Calu3 (cell line): ENCODE measurements around the gene NKTR. TPM values are rescaled to one million over a fixed set of nuclear protein-coding genes. Genes with fewer than 3 reads are reported as not detected.
"Not testable (repeated sequence)": the region's sequence is repeated elsewhere in the genome, so short reads cannot be mapped to it uniquely, and the experiment has no call there.

ENCODE experiments used
- Bru-seq: library from RNA; stranded (reverse); fragments of 400-500 nt; gene quantifications from one replicate; lab custom pipeline; 2021; lab: Mats Ljungman, UMichigan
- BruChase-seq, 2 experiments: library from RNA; stranded (reverse); fragments of 400-500 nt; gene quantifications; one replicate each; lab custom pipeline; 2021; lab: Mats Ljungman, UMichigan
- BruUV-seq: library from RNA; stranded (reverse); fragments of 400-500 nt; replicated peaks from 2 replicates; lab custom pipeline; 2021; lab: Mats Ljungman, UMichigan
- CTCF ChIA-PET: fragments of 300-600 bp; sonication (Branson Sonifier 250); formaldehyde crosslinking; loops from one replicate; lab custom pipeline; 2022; ENCODE audit warnings: antibody characterized with exemption; lab: Charles Lee
- DNase-seq: peaks from one replicate; pipeline ENCODE4 v3.0.0; 2022
- H3K27ac Mint-ChIP-seq: one replicate; pipeline ENCODE4 v1.8.0; 2022; ENCODE audit warnings: mixed read lengths; ENCODE audit not compliant: unreplicated experiment
- H3K27me3 Mint-ChIP-seq: one replicate; pipeline ENCODE4 v1.8.0; 2022; ENCODE audit warnings: mixed read lengths; ENCODE audit not compliant: unreplicated experiment
- H3K36me3 Mint-ChIP-seq: one replicate; pipeline ENCODE4 v1.8.0; 2022; ENCODE audit warnings: mild to moderate bottlenecking, moderate library complexity, mixed read lengths; ENCODE audit not compliant: insufficient read depth, unreplicated experiment
- H3K4me1 Mint-ChIP-seq: one replicate; pipeline ENCODE4 v1.8.0; 2022; ENCODE audit warnings: mild to moderate bottlenecking, low read depth, mixed read lengths; ENCODE audit not compliant: unreplicated experiment
- H3K4me3 Mint-ChIP-seq: one replicate; pipeline ENCODE4 v1.8.0; 2022; ENCODE audit warnings: mild to moderate bottlenecking, low read depth, moderate library complexity, mixed read lengths; ENCODE audit not compliant: unreplicated experiment
- H3K9me3 Mint-ChIP-seq: one replicate; pipeline ENCODE4 v1.8.0; 2022; ENCODE audit warnings: low read depth, mixed read lengths; ENCODE audit not compliant: unreplicated experiment
- intact Hi-C: fragments of 100-400 bp; cut with micrococcal nuclease; formaldehyde crosslinking; loops from one replicate; pipeline ENCODE4 v1.10.0; 2022; ENCODE audit not compliant: unreplicated experiment
- long read RNA-seq: library from polyadenylated mRNA; stranded (forward); transcript quantifications from one replicate; pipeline ENCODE4 v2.0.0, GENCODE V29; 2022
- total RNA-seq: library from RNA; stranded (reverse); gene quantifications from 2 replicates; pipeline ENCODE4 v1.2.3, GENCODE V29; 2022
- TF ChIP-seq, protein P1 (sequence below): fragments of 200-600 bp; IDR thresholded peaks from one replicate; pipeline ENCODE4 v1.8.0; 2022; ENCODE audit warnings: antibody characterized with exemption; ENCODE audit not compliant: unreplicated experiment

NKTR gene
- total RNA-seq, result 61.3 and 70.0 TPM in 2 replicates
- percentile 92 among the genes with signal in this experiment for Bru-seq, nascent RNA
- percentile 94 among the genes with signal in this experiment for BruChase-seq, experiment 1, labeled RNA remaining after a 6-hour chase
- BruChase-seq, experiment 2, labeled RNA remaining after a 2-hour chase, result percentile 98 among the genes with signal in this experiment
- long read RNA-seq, partial matches to known transcripts, result 2 of 19 reads
- long read RNA-seq, other reads (novel, unspliced or antisense), result 14 of 19 reads

DNA sequence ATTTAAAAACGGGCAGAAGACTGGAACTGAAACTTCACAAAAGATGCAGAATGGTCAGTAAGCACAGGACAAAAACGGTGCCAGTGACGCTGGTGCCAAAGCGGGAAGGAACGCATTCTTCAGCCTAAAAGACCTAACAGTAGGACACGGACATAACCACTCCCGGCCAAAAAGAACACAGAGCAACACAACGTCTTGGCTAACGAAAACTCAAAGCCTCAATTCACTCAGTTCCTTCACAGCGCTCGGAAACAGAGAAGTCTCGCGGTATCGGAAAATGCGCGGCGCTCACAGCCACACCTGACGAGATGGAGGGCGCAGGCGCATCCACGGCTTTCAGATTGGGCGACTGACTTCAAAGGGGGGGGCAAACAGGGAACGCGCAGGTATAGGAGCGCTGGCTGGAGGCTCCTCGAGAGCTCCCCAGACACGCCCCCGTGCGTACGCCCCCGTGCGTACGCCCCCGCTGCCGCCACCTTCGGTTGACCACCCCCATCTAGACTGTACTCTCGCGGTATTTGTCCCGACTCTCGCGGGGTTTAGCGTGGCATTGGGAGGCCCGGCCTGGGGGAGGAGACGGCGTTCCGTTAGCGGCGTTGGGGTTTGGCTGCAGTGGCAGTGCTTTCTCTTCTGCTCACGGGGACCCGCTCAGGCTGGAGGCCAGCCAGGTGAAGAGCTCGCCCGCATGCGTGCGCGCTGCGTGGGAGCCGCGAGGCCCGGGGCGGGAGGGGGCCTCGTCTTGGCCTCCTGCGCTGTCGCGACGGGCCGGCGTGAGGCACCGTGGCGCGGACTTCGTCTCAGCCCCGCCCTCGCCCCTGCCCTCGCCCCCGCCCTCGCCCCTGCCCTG is at the start of gene NKTR:
Gene NKTR (plus strand): TSS at position 576 of the 847 bp plus-strand sequence. CDS start 321 bp downstream, outside the sequence.
- Mint-ChIP-seq H3K27ac (peak within 1 kb of the TSS; percentile 90), H3K27me3 (no peaks in the 10 kb centered on the region), H3K4me1 (peaks cover 11% of the 10 kb centered on the region), H3K4me3 (peak within 1 kb of the TSS; percentile 80), H3K36me3 (peaks cover 47% of the 10 kb centered on the region), H3K9me3 (no peaks in the 10 kb centered on the region)
- no TSS peak for BruUV-seq
- TF ChIP-seq, protein P1, sequence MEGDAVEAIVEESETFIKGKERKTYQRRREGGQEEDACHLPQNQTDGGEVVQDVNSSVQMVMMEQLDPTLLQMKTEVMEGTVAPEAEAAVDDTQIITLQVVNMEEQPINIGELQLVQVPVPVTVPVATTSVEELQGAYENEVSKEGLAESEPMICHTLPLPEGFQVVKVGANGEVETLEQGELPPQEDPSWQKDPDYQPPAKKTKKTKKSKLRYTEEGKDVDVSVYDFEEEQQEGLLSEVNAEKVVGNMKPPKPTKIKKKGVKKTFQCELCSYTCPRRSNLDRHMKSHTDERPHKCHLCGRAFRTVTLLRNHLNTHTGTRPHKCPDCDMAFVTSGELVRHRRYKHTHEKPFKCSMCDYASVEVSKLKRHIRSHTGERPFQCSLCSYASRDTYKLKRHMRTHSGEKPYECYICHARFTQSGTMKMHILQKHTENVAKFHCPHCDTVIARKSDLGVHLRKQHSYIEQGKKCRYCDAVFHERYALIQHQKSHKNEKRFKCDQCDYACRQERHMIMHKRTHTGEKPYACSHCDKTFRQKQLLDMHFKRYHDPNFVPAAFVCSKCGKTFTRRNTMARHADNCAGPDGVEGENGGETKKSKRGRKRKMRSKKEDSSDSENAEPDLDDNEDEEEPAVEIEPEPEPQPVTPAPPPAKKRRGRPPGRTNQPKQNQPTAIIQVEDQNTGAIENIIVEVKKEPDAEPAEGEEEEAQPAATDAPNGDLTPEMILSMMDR, result peak; percentile 13
- intact Hi-C loops, result no loop called here
- DNase-seq, result peak; percentile 98
- CTCF ChIA-PET, result interaction anchor here (0.6 to 1.3 kb wide), 7 partner anchors 9 to 520 kb away, joined by 3 to 6 read pairs (median 3); partner anchors contain the start of genes SEC22C and SS18L2

DNA sequence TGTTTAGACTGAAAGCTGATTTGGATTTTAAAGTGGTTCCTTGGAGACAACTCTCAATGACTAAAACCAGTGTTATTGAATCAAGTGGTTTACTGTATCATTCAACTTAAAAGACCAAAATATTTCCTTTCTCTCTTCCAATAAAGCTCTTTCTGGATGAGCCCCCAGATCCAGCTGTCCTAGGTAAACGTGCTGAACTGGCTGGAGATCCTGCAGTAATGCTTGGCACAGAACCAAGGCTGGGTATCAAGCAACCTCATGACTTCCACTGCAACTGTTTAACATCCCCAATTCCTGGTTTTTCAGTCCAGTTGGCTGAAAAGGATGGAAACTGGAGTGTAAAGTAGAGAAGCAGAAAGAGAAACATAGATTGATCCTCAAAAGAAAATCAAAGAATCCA is 47.7 kb upstream of the NKTR start:
- Mint-ChIP-seq H3K4me3 (no peak overlapping the region), H3K9me3 (no peaks in the 10 kb centered on the region), H3K27ac (no peak overlapping the region), H3K27me3 (no peaks in the 10 kb centered on the region), H3K4me1 (no peaks in the 10 kb centered on the region), H3K36me3 (peaks cover 7% of the 10 kb centered on the region)
- DNase-seq, result no peak
- CTCF ChIA-PET, result no interaction called here
- no TSS peak for BruUV-seq
- TF ChIP-seq, protein P1, result no peak
- intact Hi-C loops, result no loop called here

DNA sequence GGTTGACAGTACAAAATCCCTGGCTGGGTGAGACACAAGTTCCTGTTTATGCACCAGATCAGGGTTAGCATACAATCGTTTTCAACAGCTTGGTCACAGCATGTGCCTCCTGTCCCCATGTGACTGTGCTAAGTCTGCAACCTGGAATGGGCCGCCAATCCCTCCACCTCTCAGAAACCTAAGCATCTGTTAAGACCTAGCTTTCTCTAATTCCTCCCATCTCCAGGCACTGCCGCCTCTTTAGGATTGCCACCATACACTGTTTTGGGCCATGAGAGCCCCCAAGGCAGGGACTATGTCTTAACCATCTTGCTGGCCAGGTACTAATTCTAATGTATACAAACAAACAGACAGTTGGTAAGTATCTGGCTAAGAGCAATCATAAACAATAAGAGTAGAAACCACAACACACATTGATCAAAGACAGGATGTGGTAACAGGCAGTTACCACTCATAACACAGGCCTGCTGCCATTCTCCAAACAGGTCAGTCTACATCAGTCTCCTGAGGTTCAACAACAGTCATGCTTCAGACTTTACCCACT is 44.3 kb upstream of the NKTR start:
- Mint-ChIP-seq H3K4me3 (no peak overlapping the region), H3K36me3 (peaks cover 13% of the 10 kb centered on the region), H3K27ac (no peak overlapping the region), H3K4me1 (no peaks in the 10 kb centered on the region), H3K9me3 (no peaks in the 10 kb centered on the region), H3K27me3 (no peaks in the 10 kb centered on the region)
- TF ChIP-seq, protein P1, result no peak
- no TSS peak for BruUV-seq
- DNase-seq, result no peak
- CTCF ChIA-PET, result no interaction called here
- intact Hi-C loops, result no loop called here

DNA sequence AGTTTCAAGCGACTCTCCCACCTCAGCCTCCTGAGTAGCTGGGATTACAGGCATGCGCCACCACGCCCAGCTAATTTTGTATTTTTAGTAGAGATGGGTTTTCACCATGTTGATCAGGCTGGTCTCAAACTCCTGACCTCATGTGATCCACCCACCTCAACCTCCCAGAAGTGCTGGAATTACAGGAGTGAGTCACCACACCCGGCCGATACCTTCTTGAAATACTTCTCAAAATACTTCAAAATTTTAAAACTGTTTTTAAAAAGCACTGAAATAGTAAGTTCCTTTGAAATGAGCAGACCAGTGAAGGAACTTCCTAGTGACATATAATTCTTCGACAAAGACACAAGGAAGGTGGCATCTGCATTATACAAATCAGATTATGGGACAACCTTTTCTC is 43.7 kb upstream of the NKTR start:
- H3K4me3 Mint-ChIP-seq, CTCF ChIA-PET, H3K27ac Mint-ChIP-seq, DNase-seq, BruUV-seq, intact Hi-C loops, H3K4me1 Mint-ChIP-seq, H3K27me3 Mint-ChIP-seq, H3K9me3 Mint-ChIP-seq: not testable (repeated sequence)
- peaks cover 15% of the 10 kb centered on the region for H3K36me3 Mint-ChIP-seq
